ENCODE data around the gene ARHGAP23. TPM values are rescaled to one million over a fixed set of nuclear protein-coding genes. Genes with fewer than 3 reads are reported as not detected.

ARHGAP23 gene
- polyA plus RNA-seq, 1 donor (not counting 4 experiments of a cell fraction or from before 2014, with no cell fraction given) = 6.1 TPM

DNA sequence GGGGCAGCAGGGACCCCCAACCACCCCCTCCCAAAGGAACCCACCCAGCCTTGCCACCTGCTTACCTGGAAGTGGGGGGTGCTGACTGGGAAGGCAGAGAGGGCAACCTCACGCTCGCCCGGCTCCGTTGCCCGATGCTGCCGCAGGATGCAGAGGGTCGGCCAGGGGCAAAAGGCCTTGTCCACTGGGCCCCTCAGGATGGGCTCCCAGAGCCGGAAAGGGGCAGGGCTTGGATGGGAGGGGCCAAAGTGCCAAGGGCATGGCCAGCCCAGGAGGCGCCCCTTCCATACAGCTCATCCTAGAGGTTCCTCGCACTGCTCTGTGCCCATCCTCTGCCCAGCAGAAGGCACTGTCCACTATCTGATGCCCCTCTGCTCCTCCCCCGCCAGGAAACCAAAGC, 118.1 kb downstream of the ARHGAP23 start:
- dilution Hi-C loops (cut with MboI; ENCODE audit: extremely low pct_ligation_motif_present, low sequenced_read_pairs) = no loop called here
- FAIRE-seq = no peak

GRCh38 chr17:38547444-38547843, 119.2 kb downstream of the ARHGAP23 start:
- dilution Hi-C loops (cut with MboI; ENCODE audit: extremely low pct_ligation_motif_present, low sequenced_read_pairs) = no loop called here
- Histone ChIP-seq H3K4me2 (ENCODE audit: control insufficient read depth, extremely low read depth, insufficient read depth, low read depth, low read length) (no peak overlapping the region), H3K36me3 (ENCODE audit: control insufficient read depth in 2 of 2, extremely low read depth in 1 of 2, insufficient read depth in 2 of 2, low read length in 2 of 2) (no peaks in the 10 kb centered on the region), H3K27ac (ENCODE audit: control insufficient read depth, insufficient read depth, low read length) (no peak overlapping the region), H3K9me3 (ENCODE audit: control insufficient read depth, low read depth, low read length) (no peaks in the 10 kb centered on the region), H3K9me1 (ENCODE audit: control insufficient read depth, extremely low read depth, insufficient read depth, low read length) (no peaks in the 10 kb centered on the region), H3K27me3 (ENCODE audit: control insufficient read depth, extremely low read depth, insufficient read depth, low read length) (no peaks in the 10 kb centered on the region), H3K9ac (ENCODE audit: control insufficient read depth, extremely low read depth, insufficient read depth, low read length) (no peak overlapping the region), H3K4me1 (ENCODE audit: control insufficient read depth, extremely low read depth, insufficient read depth, low read length) (peaks cover 8% of the 10 kb centered on the region), H2AFZ (ENCODE audit: control insufficient read depth, low read length) (no peak overlapping the region), H4K20me1 (ENCODE audit: control insufficient read depth, extremely low read depth, insufficient read depth, low read length) (no peaks in the 10 kb centered on the region), H3K79me2 (ENCODE audit: control insufficient read depth, insufficient read depth, low read length) (no peaks in the 10 kb centered on the region), H3K4me3 (ENCODE audit: control insufficient read depth in 2 of 3, extremely low read depth in 1 of 3, insufficient read depth in 2 of 3, low read depth in 1 of 3, low read length in 3 of 3) (no peak overlapping the region)
- DNase-seq (ENCODE audit: low read depth, low spot score) = no peak
- FAIRE-seq = no peak
- no peak for TF ChIP-seq EZH2 (IDR thresholded peaks at IDR 0.05; ENCODE audit: low read length)
- TF ChIP-seq CTCF (optimal IDR thresholded peaks at IDR 0.05 in 1 of 3, IDR thresholded peaks at IDR 0.05 in 1 of 3, conservative IDR thresholded peaks at IDR 0.05 in 1 of 3; ENCODE audit: extremely low read depth in 1 of 3, insufficient read depth in 2 of 3, low read length in 3 of 3) = no peak

More for the DNA sequence above, 118.1 kb downstream of the ARHGAP23 start:
- no peaks in the 10 kb centered on the region for H3K9me3 ChIP-seq (ENCODE audit: control insufficient read depth, low read depth, low read length)
- no peak overlapping the region for H3K27ac ChIP-seq (ENCODE audit: control insufficient read depth, insufficient read depth, low read length)
- no peak for TF ChIP-seq EZH2 (IDR thresholded peaks at IDR 0.05; ENCODE audit: low read length)
- no peak for TF ChIP-seq CTCF (optimal IDR thresholded peaks at IDR 0.05 in 1 of 3, IDR thresholded peaks at IDR 0.05 in 1 of 3, conservative IDR thresholded peaks at IDR 0.05 in 1 of 3; ENCODE audit: extremely low read depth in 1 of 3, insufficient read depth in 2 of 3, low read length in 3 of 3)
- H2AFZ ChIP-seq (ENCODE audit: control insufficient read depth, low read length) = no peak overlapping the region
- H3K79me2 ChIP-seq (ENCODE audit: control insufficient read depth, insufficient read depth, low read length) = no peaks in the 10 kb centered on the region
- peaks cover 8% of the 10 kb centered on the region for H3K4me1 ChIP-seq (ENCODE audit: control insufficient read depth, extremely low read depth, insufficient read depth, low read length)
- DNase-seq (ENCODE audit: low read depth, low spot score) = no peak
- no peaks in the 10 kb centered on the region for H3K9me1 ChIP-seq (ENCODE audit: control insufficient read depth, extremely low read depth, insufficient read depth, low read length)
- no peak overlapping the region for H3K4me3 ChIP-seq (ENCODE audit: control insufficient read depth in 2 of 3, extremely low read depth in 1 of 3, insufficient read depth in 2 of 3, low read depth in 1 of 3, low read length in 3 of 3)
- H3K9ac ChIP-seq (ENCODE audit: control insufficient read depth, extremely low read depth, insufficient read depth, low read length) = no peak overlapping the region
- no peaks in the 10 kb centered on the region for H3K36me3 ChIP-seq (ENCODE audit: control insufficient read depth in 2 of 2, extremely low read depth in 1 of 2, insufficient read depth in 2 of 2, low read length in 2 of 2)
- H3K4me2 ChIP-seq (ENCODE audit: control insufficient read depth, extremely low read depth, insufficient read depth, low read depth, low read length) = no peak overlapping the region
- no peaks in the 10 kb centered on the region for H3K27me3 ChIP-seq (ENCODE audit: control insufficient read depth, extremely low read depth, insufficient read depth, low read length)
- H4K20me1 ChIP-seq (ENCODE audit: control insufficient read depth, extremely low read depth, insufficient read depth, low read length) = no peaks in the 10 kb centered on the region

Measured in keratinocyte (primary cell).